Endothelial cell of umbilical vein (primary cell): Measurements from ENCODE around the gene SMIM36. TPM values are rescaled to one million over a fixed set of nuclear protein-coding genes. Genes with fewer than 3 reads are reported as not detected.

ENCODE experiments used
- BruUV-seq: library from RNA; stranded (reverse); fragments of 400-500 nt; replicated peaks from 2 replicates; lab custom pipeline; 2021; lab: Mats Ljungman, UMichigan
- CTCF ChIA-PET: fragments of 300-600, 350-600 bp; sonication (Branson Sonifier 250); formaldehyde crosslinking; loops from one replicate; lab custom pipeline; 2021; ENCODE audit warnings: antibody characterized with exemption, inconsistent platforms; lab: Charles Lee
- POLR2A ChIA-PET: fragments of 300-600, 350-600 bp; sonication (Branson Sonifier 250); formaldehyde crosslinking; loops from one replicate; lab custom pipeline; 2021; ENCODE audit warnings: antibody characterized with exemption, inconsistent platforms; lab: Charles Lee
- DNase-seq: peaks from one replicate; pipeline ENCODE4 v3.0.0-alpha.2; 2011; ENCODE audit warnings: low read depth, low spot score
- FAIRE-seq: peaks from 2 replicates; lab custom pipeline; 2011; peaks lifted over from hg19 to GRCh38; lab: Jason Lieb, UNC
- H2AFZ ChIP-seq: 2 replicates; pipeline ENCODE4 v1.6.0; 2012; ENCODE audit warnings: low read depth, low read length, control low read depth, inconsistent platforms
- H3K27ac ChIP-seq: 2 replicates; pipeline ENCODE4 v1.5.1; 2011; ENCODE audit warnings: low read depth, mild to moderate bottlenecking, control low read depth, low read length, moderate library complexity; ENCODE audit not compliant: insufficient read depth
- H3K27me3 ChIP-seq, 2 experiments: 2 replicates each; pipeline versions ENCODE4 v1.6.0 to v1.6.1; 2011; ENCODE audit warnings: low read length in 2 of 2, mixed read lengths in 1 of 2; ENCODE audit not compliant: control insufficient read depth in 2 of 2, insufficient read depth in 2 of 2
- H3K36me3 ChIP-seq, 2 experiments: 2 replicates in 1 of 2; 3 replicates in 1 of 2; pipeline ENCODE4 v1.5.1; 2011; ENCODE audit warnings: low read length in 2 of 2, mild to moderate bottlenecking in 1 of 2, moderate library complexity in 1 of 2; ENCODE audit not compliant: control insufficient read depth in 2 of 2, insufficient read depth in 2 of 2; ENCODE audit errors: extremely low read depth in 1 of 2
- H3K4me1 ChIP-seq: 3 replicates; pipeline ENCODE4 v1.5.1; 2011; ENCODE audit warnings: mild to moderate bottlenecking, low read length; ENCODE audit not compliant: control insufficient read depth, insufficient read depth; ENCODE audit errors: extremely low read depth
- H3K4me2 ChIP-seq: 2 replicates; pipeline ENCODE4 v1.6.1; 2011; ENCODE audit warnings: low read length, control low read depth, mixed read lengths; ENCODE audit not compliant: insufficient read depth
- H3K4me3 ChIP-seq, 3 experiments: fragments of 200-600 bp in 1 of 3; sonication (generic), shearing (Covaris generic) in 1 of 3; replicated peaks in 1 of 3; 2 replicates each; pipeline ENCODE4 v1.5.1; 2011 to 2016; ENCODE audit warnings: control low read depth in 3 of 3, low read length in 3 of 3, mild to moderate bottlenecking in 2 of 3, inconsistent platforms in 1 of 3, low read depth in 1 of 3, moderate library complexity in 1 of 3; ENCODE audit not compliant: insufficient read depth in 1 of 3
- H3K79me2 ChIP-seq: 2 replicates; pipeline ENCODE4 v1.6.0; 2012; ENCODE audit warnings: low read length, inconsistent platforms; ENCODE audit not compliant: control insufficient read depth, insufficient read depth
- H3K9ac ChIP-seq: replicated peaks from 2 replicates; pipeline ENCODE3; 2011; ENCODE audit warnings: low read length, control low read depth; ENCODE audit not compliant: insufficient read depth; ENCODE audit errors: extremely low read depth
- H3K9me1 ChIP-seq: replicated peaks from 3 replicates; pipeline ENCODE4 v1.6.0; 2011; ENCODE audit warnings: mild to moderate bottlenecking, low read length; ENCODE audit not compliant: control insufficient read depth, insufficient read depth; ENCODE audit errors: extremely low read depth
- H3K9me3 ChIP-seq: replicated peaks from 2 replicates; pipeline ENCODE4 v1.5.1; 2012; ENCODE audit warnings: low read length, inconsistent platforms; ENCODE audit not compliant: control insufficient read depth, insufficient read depth
- H4K20me1 ChIP-seq: replicated peaks from 2 replicates; pipeline ENCODE3; 2011; ENCODE audit warnings: mild to moderate bottlenecking, low read length; ENCODE audit not compliant: control insufficient read depth, insufficient read depth; ENCODE audit errors: extremely low read depth
- EZH2 ChIP-seq: IDR thresholded peaks from 2 replicates; pipeline ENCODE4 v1.6.1; 2012; ENCODE audit warnings: borderline replicate concordance, low read depth, mild to moderate bottlenecking, moderate library complexity, low read length, inconsistent platforms; ENCODE audit not compliant: severe bottlenecking
- FOS ChIP-seq: IDR thresholded peaks from 2 replicates; pipeline ENCODE4 v1.6.1; 2011; ENCODE audit warnings: mild to moderate bottlenecking, low read length, moderate library complexity, borderline replicate concordance; ENCODE audit not compliant: insufficient read depth
- GATA2 ChIP-seq: IDR thresholded peaks from 2 replicates; pipeline ENCODE4 v1.7.0; 2011; ENCODE audit warnings: low read depth, mild to moderate bottlenecking, moderate library complexity, mixed read lengths, low read length; ENCODE audit not compliant: insufficient read length, insufficient read depth
- JUN ChIP-seq: IDR thresholded peaks from 2 replicates; pipeline ENCODE4 v1.6.1; 2011; ENCODE audit warnings: borderline replicate concordance, low read depth; ENCODE audit not compliant: insufficient read length, insufficient read depth
- MYC ChIP-seq: IDR thresholded peaks from one replicate; pipeline ENCODE4 v1.6.1; 2011; ENCODE audit warnings: mild to moderate bottlenecking, low read depth, low read length
- POLR2A ChIP-seq: IDR thresholded peaks from 2 replicates; pipeline ENCODE4 v1.6.1; 2012; ENCODE audit warnings: low read depth, mild to moderate bottlenecking, control low read depth, low read length
- POLR2AphosphoS5 ChIP-seq: IDR thresholded peaks from 2 replicates; pipeline ENCODE4 v1.6.1; 2012; ENCODE audit warnings: low read depth, mild to moderate bottlenecking, control low read depth, low read length, moderate library complexity; ENCODE audit not compliant: insufficient read depth
- dilution Hi-C: fragments of 300-500 bp; cut with MboI; formaldehyde crosslinking; loops from one replicate; pipeline ENCODE4 v1.15.0; 2019; ENCODE audit warnings: low sequenced_read_pairs; ENCODE audit not compliant: extremely low pct_ligation_motif_present
- intact Hi-C: fragments of 100-400 bp; cut with micrococcal nuclease; formaldehyde crosslinking; loops from one replicate; pipeline ENCODE4 v1.10.0; 2022
- polyA plus RNA-seq, 4 experiments: library from polyadenylated mRNA; depleted of rRNA in 3 of 4; stranded (reverse) in 3 of 4; unstranded in 1 of 4; fragments of >200 nt; gene quantifications; 2 replicates each; pipeline versions ENCODE4 v1.2.1 to v1.2.3, GENCODE V29; 2011 to 2012; ENCODE audit warnings: missing spikeins in 1 of 4
- total RNA-seq: library from RNA; stranded (reverse); gene quantifications from 2 replicates; pipeline ENCODE4 v1.2.3, GENCODE V29; 2021
- TF ChIP-seq, protein P1 (sequence below), 2 donors: IDR thresholded peaks; 1 replicate in 1 of 2; 2 replicates in 1 of 2; pipeline ENCODE4 v1.5.1; 2011; ENCODE audit warnings: low read length in 2 of 2, mild to moderate bottlenecking in 2 of 2, moderate library complexity in 2 of 2, control low read depth in 1 of 2, inconsistent platforms in 1 of 2, low read depth in 1 of 2; ENCODE audit not compliant: insufficient read depth in 1 of 2; ENCODE audit errors: extremely low read depth in 1 of 2
- TF ChIP-seq, protein P2 (sequence below): IDR thresholded peaks from 2 replicates; pipeline ENCODE4 v1.6.1; 2011; ENCODE audit not compliant: insufficient read depth, insufficient read length

Gene SMIM36
- total and polyA plus RNA-seq, 2 donors (not counting 3 experiments of a cell fraction or from before 2014, with no cell fraction given), result not detected

DNA sequence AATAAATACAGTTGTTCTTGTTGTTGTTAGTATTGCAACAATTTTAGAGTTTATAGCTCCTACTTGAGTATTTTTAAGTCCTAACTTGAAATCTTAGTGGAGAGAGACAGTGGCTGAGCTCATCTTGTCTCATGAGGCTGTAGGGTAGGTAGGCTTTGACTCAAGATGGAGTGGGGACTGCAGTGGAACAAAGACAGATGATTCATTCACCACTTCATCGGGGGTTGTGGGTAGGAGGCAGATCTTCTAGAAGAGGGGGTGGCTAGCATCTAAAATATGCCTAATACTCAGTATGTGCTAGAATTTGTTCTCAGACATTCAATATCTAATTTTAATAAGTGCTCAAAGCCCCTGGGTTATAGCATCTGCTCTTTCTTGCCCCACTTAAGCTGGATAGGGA is 76.5 kb downstream of the SMIM36 start:
- ChIA-PET POLR2A (no interaction called here), CTCF (interaction anchor here (1.0 to 2.1 kb wide), 2 partner anchors 80 to 463 kb away, joined by 3 to 8 read pairs; no protein-coding TSS in a partner anchor)
- no peaks in the 10 kb centered on the region for H3K9me1 ChIP-seq
- H3K4me2 ChIP-seq, result no peak overlapping the region
- intact Hi-C loops, result no loop called here
- H3K36me3 ChIP-seq, result no peaks in the 10 kb centered on the region
- no peak for TF ChIP-seq JUN
- TF ChIP-seq FOS, result no peak
- no peak for TF ChIP-seq POLR2A
- TF ChIP-seq MYC, result no peak
- TF ChIP-seq GATA2, result no peak
- no peak for TF ChIP-seq POLR2AphosphoS5
- no peak for TF ChIP-seq EZH2
- TF ChIP-seq, protein P1, sequence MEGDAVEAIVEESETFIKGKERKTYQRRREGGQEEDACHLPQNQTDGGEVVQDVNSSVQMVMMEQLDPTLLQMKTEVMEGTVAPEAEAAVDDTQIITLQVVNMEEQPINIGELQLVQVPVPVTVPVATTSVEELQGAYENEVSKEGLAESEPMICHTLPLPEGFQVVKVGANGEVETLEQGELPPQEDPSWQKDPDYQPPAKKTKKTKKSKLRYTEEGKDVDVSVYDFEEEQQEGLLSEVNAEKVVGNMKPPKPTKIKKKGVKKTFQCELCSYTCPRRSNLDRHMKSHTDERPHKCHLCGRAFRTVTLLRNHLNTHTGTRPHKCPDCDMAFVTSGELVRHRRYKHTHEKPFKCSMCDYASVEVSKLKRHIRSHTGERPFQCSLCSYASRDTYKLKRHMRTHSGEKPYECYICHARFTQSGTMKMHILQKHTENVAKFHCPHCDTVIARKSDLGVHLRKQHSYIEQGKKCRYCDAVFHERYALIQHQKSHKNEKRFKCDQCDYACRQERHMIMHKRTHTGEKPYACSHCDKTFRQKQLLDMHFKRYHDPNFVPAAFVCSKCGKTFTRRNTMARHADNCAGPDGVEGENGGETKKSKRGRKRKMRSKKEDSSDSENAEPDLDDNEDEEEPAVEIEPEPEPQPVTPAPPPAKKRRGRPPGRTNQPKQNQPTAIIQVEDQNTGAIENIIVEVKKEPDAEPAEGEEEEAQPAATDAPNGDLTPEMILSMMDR (IDR thresholded peaks at IDR 0.05; ENCODE audit: extremely low read depth in 1 of 2, insufficient read depth in 1 of 2, low read depth in 1 of 2, low read length in 2 of 2), result no peak
- TF ChIP-seq, protein P2, sequence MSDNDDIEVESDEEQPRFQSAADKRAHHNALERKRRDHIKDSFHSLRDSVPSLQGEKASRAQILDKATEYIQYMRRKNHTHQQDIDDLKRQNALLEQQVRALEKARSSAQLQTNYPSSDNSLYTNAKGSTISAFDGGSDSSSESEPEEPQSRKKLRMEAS, result no peak
- dilution Hi-C loops, result no loop called here
- no peak overlapping the region for H2AFZ ChIP-seq
- H3K27ac ChIP-seq, result no peak overlapping the region
- no peak overlapping the region for H3K9ac ChIP-seq
- no peaks in the 10 kb centered on the region for H3K9me3 ChIP-seq
- H3K79me2 ChIP-seq, result no peaks in the 10 kb centered on the region
- FAIRE-seq (no peak), DNase-seq (no peak)
- no peak overlapping the region for H3K4me3 ChIP-seq
- H4K20me1 ChIP-seq, result no peaks in the 10 kb centered on the region
- no peaks in the 10 kb centered on the region for H3K27me3 ChIP-seq
- H3K4me1 ChIP-seq, result peaks cover 7% of the 10 kb centered on the region
- BruUV-seq, result no TSS peak
